Dendritic cell treated with granulocyte-macrophage colony-stimulating factor and Interleukin-4, amounts not matched to agents 40 ng/mL and 50 ng/mL, for 4 days (primary cell): ENCODE data around the gene TBC1D9B.

Experiments
- H3K27ac Mint-ChIP-seq: one replicate; pipeline ENCODE4 v1.8.0; 2022; ENCODE audit warnings: mild to moderate bottlenecking, mixed read lengths
- H3K27me3 Mint-ChIP-seq: one replicate; pipeline ENCODE4 v1.8.0; 2022; ENCODE audit warnings: mild to moderate bottlenecking, mixed read lengths
- H3K36me3 Mint-ChIP-seq: one replicate; pipeline ENCODE4 v1.8.0; 2022; ENCODE audit warnings: low read depth, mixed read lengths
- H3K4me1 Mint-ChIP-seq: one replicate; pipeline ENCODE4 v1.8.0; 2022; ENCODE audit warnings: low read depth, mixed read lengths
- H3K4me3 Mint-ChIP-seq: one replicate; pipeline ENCODE4 v1.8.0; 2022; ENCODE audit warnings: mild to moderate bottlenecking, moderate library complexity, mixed read lengths
- H3K9me3 Mint-ChIP-seq: one replicate; pipeline ENCODE4 v1.8.0; 2022; ENCODE audit warnings: mixed read lengths
- intact Hi-C: fragments of 100-400 bp; cut with micrococcal nuclease; formaldehyde crosslinking; loops from one replicate; pipeline ENCODE4 v1.15.0; 2022

Gene TBC1D9B

GRCh38 chr5:179865491-179866240, 42.0 kb downstream of the TBC1D9B start:
- peaks cover 19% of the 10 kb centered on the region for H3K4me1 Mint-ChIP-seq
- no peak overlapping the region for H3K27ac Mint-ChIP-seq
- intact Hi-C loops: no loop called here

DNA sequence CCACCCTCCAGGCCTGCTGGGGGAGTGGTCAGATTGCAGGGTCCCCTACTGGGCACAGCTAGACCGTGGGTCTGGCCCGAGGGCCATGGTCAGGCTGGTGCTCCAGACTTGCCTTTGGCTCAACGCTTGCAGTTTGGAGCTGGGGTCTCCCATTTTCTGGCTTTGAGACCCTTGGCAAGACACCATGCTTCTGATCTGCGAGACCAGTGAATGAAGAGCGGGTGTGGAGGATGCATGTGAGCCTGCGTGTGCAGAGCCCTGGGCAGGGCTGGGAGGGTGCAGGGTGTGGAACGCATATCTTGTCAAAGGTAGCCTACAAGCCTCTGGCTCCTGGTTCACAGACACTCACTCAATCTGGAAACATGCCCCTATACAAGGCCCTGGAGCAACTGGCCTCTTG, 43.0 kb downstream of the TBC1D9B start:
- no peak overlapping the region for H3K4me3 Mint-ChIP-seq
- H3K9me3 Mint-ChIP-seq: no peaks in the 10 kb centered on the region
- peaks cover 89% of the 10 kb centered on the region for H3K36me3 Mint-ChIP-seq
- intact Hi-C loops: no loop called here
- no peak overlapping the region for H3K27ac Mint-ChIP-seq
- H3K27me3 Mint-ChIP-seq: no peaks in the 10 kb centered on the region
- H3K4me1 Mint-ChIP-seq: peaks cover 28% of the 10 kb centered on the region

More at GRCh38 chr5:179865491-179866240, 42.0 kb downstream of the TBC1D9B start:
- H3K4me3 Mint-ChIP-seq: no peak overlapping the region
- no peaks in the 10 kb centered on the region for H3K9me3 Mint-ChIP-seq
- H3K27me3 Mint-ChIP-seq: no peaks in the 10 kb centered on the region
- peaks cover 93% of the 10 kb centered on the region for H3K36me3 Mint-ChIP-seq

- no peak overlapping the region for H3K4me3 Mint-ChIP-seq
- no peaks in the 10 kb centered on the region for H3K27me3 Mint-ChIP-seq
- H3K27ac Mint-ChIP-seq: no peak overlapping the region
- no peaks in the 10 kb centered on the region for H3K9me3 Mint-ChIP-seq
- peaks cover 33% of the 10 kb centered on the region for H3K4me1 Mint-ChIP-seq
- H3K36me3 Mint-ChIP-seq: peaks cover 84% of the 10 kb centered on the region
- intact Hi-C loops: no loop called here
Measured at GRCh38 chr5:179863449-179864085, 44.1 kb downstream of the TBC1D9B start.

DNA sequence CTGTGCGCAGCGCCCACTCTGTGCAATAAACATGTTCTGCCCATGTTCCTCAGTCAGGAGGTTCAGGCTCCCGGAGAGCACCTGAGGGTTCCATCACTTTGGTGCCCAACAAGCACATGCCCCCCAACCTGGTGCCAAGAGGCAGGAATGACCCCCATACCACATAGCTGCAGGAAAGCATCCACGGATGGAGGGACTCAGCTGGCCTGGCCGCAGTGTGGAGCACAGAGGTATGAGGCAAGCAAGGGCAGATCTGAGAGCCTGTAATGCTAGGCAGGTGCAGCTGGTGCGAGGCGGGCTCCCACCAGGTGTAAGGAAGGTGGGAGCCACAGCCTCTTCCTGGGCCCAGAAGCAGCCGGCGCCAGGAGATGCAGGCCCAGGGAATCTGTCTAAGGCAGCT, 44.8 kb downstream of the TBC1D9B start:
- intact Hi-C loops: no loop called here
- H3K27ac Mint-ChIP-seq: no peak overlapping the region
- H3K27me3 Mint-ChIP-seq: no peaks in the 10 kb centered on the region
- H3K36me3 Mint-ChIP-seq: peaks cover 82% of the 10 kb centered on the region
- no peak overlapping the region for H3K4me3 Mint-ChIP-seq
- no peaks in the 10 kb centered on the region for H3K9me3 Mint-ChIP-seq
- peaks cover 33% of the 10 kb centered on the region for H3K4me1 Mint-ChIP-seq

DNA sequence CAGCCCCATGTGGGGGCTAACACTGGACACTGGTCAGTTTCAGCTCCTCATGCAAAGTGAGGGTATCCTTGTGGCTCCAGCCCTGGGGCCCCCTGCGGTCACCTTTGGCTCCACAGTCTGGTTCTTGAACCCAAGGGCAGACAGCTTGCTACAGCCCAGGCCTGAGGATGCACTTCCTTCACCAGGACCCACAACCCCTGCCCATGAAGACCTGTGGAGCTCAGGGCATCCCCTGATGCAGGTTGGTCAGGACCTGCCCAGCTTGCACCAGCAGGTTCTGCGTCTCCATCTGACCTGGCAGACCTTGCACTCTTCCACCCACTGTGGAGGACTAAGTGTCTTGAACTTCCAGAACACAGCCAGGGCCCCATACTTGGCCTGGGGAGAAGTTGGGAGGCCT, 45.4 kb downstream of the TBC1D9B start:
- no peaks in the 10 kb centered on the region for H3K9me3 Mint-ChIP-seq
- peaks cover 76% of the 10 kb centered on the region for H3K36me3 Mint-ChIP-seq
- peaks cover 36% of the 10 kb centered on the region for H3K4me1 Mint-ChIP-seq
- no peak overlapping the region for H3K27ac Mint-ChIP-seq
- no peak overlapping the region for H3K4me3 Mint-ChIP-seq
- intact Hi-C loops: no loop called here
- H3K27me3 Mint-ChIP-seq: no peaks in the 10 kb centered on the region

DNA sequence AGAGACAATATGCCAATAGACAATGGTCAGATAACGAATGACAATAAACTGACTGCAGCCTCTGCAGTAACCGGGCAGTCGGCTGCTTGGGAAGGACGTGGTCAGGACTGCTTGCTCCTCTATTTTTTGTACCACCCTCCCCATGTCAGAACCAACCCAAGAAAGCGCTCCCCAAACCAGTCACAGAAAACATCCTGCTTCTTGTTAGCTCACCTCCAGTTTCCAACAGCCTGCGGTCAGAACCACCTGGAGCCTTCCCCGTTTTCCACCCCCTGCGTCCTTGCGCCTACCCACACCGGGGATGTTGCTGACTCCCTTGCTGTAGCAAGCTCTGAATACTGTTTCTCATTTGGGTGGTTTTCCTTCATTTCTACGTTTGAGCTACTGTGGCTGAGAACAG, 47.4 kb downstream of the TBC1D9B start:
- Mint-ChIP-seq H3K4me3 (no peak overlapping the region), H3K9me3 (no peaks in the 10 kb centered on the region), H3K36me3 (peaks cover 56% of the 10 kb centered on the region), H3K27ac (no peak overlapping the region), H3K27me3 (no peaks in the 10 kb centered on the region), H3K4me1 (peaks cover 30% of the 10 kb centered on the region)
- intact Hi-C loops: no loop called here

GRCh38 chr5:179858586-179859427, 48.9 kb downstream of the TBC1D9B start, which contains the start of gene MRNIP:
TSS of gene MRNIP (minus strand) at chr5:179858817. CDS start at chr5:179858796, 21 bp downstream.
- intact Hi-C loops: loop anchor here (5.0 kb wide), 1 partner anchor 48 kb away; the partner anchor contains the start of gene TBC1D9B
- Mint-ChIP-seq H3K36me3 (peaks cover 41% of the 10 kb centered on the region), H3K27me3 (no peaks in the 10 kb centered on the region), H3K9me3 (no peaks in the 10 kb centered on the region), H3K4me3 (peak within 1 kb of the TSS; percentile 99), H3K4me1 (peaks cover 30% of the 10 kb centered on the region), H3K27ac (peak within 1 kb of the TSS; percentile 91)

GRCh38 chr5:179858241-179858585, 49.5 kb downstream of the TBC1D9B start:
- Mint-ChIP-seq H3K36me3 (peaks cover 35% of the 10 kb centered on the region), H3K27me3 (no peaks in the 10 kb centered on the region), H3K4me3 (peak overlapping the region; percentile 99)

GRCh38 chr5:179854356-179854755, 53.3 kb downstream of the TBC1D9B start:
- Mint-ChIP-seq H3K9me3 (no peaks in the 10 kb centered on the region), H3K4me3 (no peak overlapping the region), H3K27ac (no peak overlapping the region), H3K36me3 (peaks cover 18% of the 10 kb centered on the region), H3K27me3 (no peaks in the 10 kb centered on the region), H3K4me1 (peaks cover 34% of the 10 kb centered on the region)
- intact Hi-C loops: no loop called here

More at GRCh38 chr5:179858241-179858585, 49.5 kb downstream of the TBC1D9B start:
- intact Hi-C loops: loop anchor here (5.0 kb wide), 1 partner anchor 49 kb away; the partner anchor contains the start of gene TBC1D9B
- peak overlapping the region; percentile 91 for H3K27ac Mint-ChIP-seq
- H3K9me3 Mint-ChIP-seq: no peaks in the 10 kb centered on the region
- H3K4me1 Mint-ChIP-seq: peaks cover 34% of the 10 kb centered on the region

- H3K27ac Mint-ChIP-seq: peak overlapping the region; percentile 65
- H3K9me3 Mint-ChIP-seq: no peaks in the 10 kb centered on the region
- intact Hi-C loops: no loop called here
- peaks cover 8% of the 10 kb centered on the region for H3K36me3 Mint-ChIP-seq
- peaks cover 24% of the 10 kb centered on the region for H3K4me1 Mint-ChIP-seq
- no peak overlapping the region for H3K4me3 Mint-ChIP-seq
- no peaks in the 10 kb centered on the region for H3K27me3 Mint-ChIP-seq
Measured at GRCh38 chr5:179852993-179853547, 54.6 kb downstream of the TBC1D9B start.

DNA sequence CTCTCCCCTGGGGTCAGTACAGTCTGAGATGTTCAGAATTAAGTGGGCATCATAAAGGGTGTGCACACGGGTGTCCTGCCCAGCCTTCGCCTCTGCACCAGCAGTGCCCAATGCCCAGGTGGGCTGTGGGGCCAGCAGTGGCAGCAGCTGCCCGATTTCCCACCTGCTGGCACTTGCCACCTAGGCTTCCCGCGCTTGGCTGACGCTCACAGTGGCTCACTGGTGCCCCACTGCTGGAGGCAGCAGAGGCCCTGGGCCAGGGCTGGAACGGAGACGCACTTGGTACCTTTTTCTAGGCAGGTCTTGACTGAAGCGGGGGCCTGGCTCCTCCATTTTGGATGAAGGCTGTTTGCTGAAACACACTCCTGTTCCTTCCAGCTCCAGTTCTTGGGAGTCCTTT, 66.1 kb downstream of the TBC1D9B start:
- no peak overlapping the region for H3K4me3 Mint-ChIP-seq
- intact Hi-C loops: no loop called here
- peaks cover 9% of the 10 kb centered on the region for H3K9me3 Mint-ChIP-seq
- no peaks in the 10 kb centered on the region for H3K27me3 Mint-ChIP-seq
- peaks cover 6% of the 10 kb centered on the region for H3K4me1 Mint-ChIP-seq
- H3K27ac Mint-ChIP-seq: no peak overlapping the region
- peaks cover 59% of the 10 kb centered on the region for H3K36me3 Mint-ChIP-seq

GRCh38 chr5:179840766-179841165, 66.9 kb downstream of the TBC1D9B start:
- no peaks in the 10 kb centered on the region for H3K27me3 Mint-ChIP-seq
- H3K27ac Mint-ChIP-seq: no peak overlapping the region
- H3K9me3 Mint-ChIP-seq: peaks cover 9% of the 10 kb centered on the region
- peaks cover 59% of the 10 kb centered on the region for H3K36me3 Mint-ChIP-seq
- no peak overlapping the region for H3K4me3 Mint-ChIP-seq
- intact Hi-C loops: no loop called here
- H3K4me1 Mint-ChIP-seq: peaks cover 6% of the 10 kb centered on the region

- peaks cover 9% of the 10 kb centered on the region for H3K9me3 Mint-ChIP-seq
- H3K27me3 Mint-ChIP-seq: no peaks in the 10 kb centered on the region
- H3K36me3 Mint-ChIP-seq: peaks cover 63% of the 10 kb centered on the region
- peaks cover 6% of the 10 kb centered on the region for H3K4me1 Mint-ChIP-seq
- no peak overlapping the region for H3K4me3 Mint-ChIP-seq
- H3K27ac Mint-ChIP-seq: no peak overlapping the region
- intact Hi-C loops: no loop called here
Measured at GRCh38 chr5:179840321-179840720, 67.4 kb downstream of the TBC1D9B start.
